Renal pelvis (tissue), 4 donors: Measurements from ENCODE around the gene ARMC7. TPM values are rescaled to one million over a fixed set of nuclear protein-coding genes. Genes with fewer than 3 reads are reported as not detected.

Experiments used
- DNase-seq: peaks from one replicate; pipeline ENCODE4 v3.0.0-alpha.2; 2013
- polyA plus RNA-seq, 3 donors: library from polyadenylated mRNA; unstranded; fragments of 120-200 nt; gene quantifications; one replicate each; pipeline ENCODE4 v1.2.1, GENCODE V29; 2013; ENCODE audit not compliant: insufficient read length in 3 of 3

ARMC7 gene
- polyA plus RNA-seq, 3 donors: 17.3 to 19.1 (median 18.9) TPM

DNA sequence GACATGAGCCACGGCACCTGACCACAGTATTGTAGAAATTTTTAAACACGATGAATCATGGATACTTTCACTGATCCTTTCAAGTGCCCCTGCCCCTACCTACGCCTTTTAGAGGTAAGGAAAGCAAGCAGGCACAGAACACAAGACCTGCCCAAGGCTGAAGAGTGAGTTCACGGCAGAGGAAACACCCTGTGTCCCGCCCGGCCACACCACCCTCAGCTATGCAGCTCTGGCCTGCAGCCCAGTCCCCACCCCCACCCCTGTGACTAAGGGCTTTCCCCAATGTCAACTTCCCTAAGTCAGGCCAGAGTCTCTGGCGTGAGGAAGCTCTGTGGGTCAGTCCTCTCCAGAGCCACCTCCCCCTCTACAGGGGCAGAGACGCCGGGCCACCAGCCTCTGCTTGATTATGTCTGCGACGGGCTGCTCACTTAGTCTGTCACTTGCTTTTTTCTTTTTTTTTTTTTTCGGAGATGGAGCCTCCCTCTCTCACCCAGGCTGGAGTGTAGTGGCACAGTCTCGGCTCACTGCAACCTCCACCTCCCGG is 13.6 kb upstream of the ARMC7 start:
- DNase-seq: peak; percentile 37

GRCh38 chr17:75097865-75098264 is 11.9 kb upstream of the ARMC7 start:
- DNase-seq: no peak

- no peak for DNase-seq
Observed at GRCh38 chr17:75098861-75099260, 10.9 kb upstream of the ARMC7 start.

GRCh38 chr17:75099881-75100595 is 9.7 kb upstream of the ARMC7 start:
- no peak for DNase-seq

DNA sequence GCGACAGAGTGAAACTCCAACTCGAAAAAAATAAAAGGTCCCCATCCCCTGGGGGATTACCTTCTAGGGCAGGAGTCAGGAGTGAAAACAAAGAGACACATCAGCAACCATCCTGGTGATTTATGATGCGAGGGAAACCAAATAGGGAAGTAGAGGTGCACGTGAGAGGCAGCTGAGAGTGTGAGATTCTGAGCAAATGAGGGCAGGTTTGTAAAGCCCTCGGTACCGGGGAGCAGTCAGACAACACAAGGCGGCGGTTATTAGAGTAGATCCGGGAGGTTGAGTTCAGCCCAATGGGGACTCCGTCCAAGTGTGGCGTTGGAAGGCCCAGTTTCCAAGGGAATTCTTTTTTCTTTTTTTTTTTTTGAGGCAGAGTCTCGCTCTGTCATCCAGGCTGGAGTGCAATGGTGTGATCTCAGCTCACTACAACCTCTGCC is 7.4 kb upstream of the ARMC7 start:
- no peak for DNase-seq

DNA sequence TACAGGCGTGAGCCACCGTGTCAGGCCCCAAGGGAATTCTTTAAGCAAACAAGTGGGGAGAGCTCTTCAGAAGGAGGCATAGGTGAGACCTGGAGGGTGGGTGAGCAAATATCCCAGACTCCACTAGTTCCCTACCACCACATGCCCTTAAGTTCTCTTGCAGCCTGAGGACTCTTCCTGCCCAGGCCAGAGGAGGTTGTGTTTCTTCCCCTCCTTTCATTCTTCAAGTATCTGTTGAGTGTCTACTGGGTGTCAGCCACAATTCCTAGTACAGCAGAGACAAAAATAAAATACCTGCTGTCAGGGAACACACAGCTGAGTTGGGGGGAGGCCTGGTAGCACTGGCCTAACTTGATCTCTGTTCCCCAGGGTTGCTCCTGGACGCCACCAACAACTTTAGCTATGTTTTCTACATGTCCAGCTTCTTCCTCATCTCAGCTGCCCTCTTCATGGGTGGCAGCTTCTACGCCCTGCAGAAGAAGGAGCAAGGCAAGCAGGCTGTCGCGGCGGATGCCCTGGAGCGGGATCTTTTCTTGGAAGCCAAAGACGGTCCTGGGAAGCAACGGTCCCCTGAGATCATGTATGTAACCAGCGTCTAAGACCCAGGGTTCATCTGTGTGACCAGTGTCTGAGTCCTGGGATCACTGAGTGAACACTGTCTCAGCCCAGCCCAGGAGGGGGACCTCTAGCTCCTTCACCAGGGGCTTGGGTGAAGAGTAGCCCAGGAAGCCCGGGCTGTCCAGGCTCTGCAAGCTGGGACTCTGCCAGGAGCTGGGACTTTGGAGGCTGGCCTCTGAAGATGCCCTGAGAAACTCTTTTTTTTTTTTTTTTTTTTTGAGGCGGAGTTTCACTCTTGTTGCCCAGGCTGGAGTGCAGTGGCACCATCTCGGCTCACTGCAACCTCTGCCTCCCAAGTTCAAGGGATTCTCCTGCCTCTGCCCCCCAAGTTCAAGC is 5.9 kb upstream of the ARMC7 start:
- DNase-seq: no peak

- no peak for DNase-seq
Observed at GRCh38 chr17:75105126-75106080, 4.4 kb upstream of the ARMC7 start.

GRCh38 chr17:75108193-75108592 is 1.6 kb upstream of the ARMC7 start:
- no peak for DNase-seq

- DNase-seq: no peak
Observed at GRCh38 chr17:75109046-75109406, 743 bp upstream of the ARMC7 start.

GRCh38 chr17:75110234-75110937 is 617 bp downstream of the ARMC7 start:
- DNase-seq: no peak

DNA sequence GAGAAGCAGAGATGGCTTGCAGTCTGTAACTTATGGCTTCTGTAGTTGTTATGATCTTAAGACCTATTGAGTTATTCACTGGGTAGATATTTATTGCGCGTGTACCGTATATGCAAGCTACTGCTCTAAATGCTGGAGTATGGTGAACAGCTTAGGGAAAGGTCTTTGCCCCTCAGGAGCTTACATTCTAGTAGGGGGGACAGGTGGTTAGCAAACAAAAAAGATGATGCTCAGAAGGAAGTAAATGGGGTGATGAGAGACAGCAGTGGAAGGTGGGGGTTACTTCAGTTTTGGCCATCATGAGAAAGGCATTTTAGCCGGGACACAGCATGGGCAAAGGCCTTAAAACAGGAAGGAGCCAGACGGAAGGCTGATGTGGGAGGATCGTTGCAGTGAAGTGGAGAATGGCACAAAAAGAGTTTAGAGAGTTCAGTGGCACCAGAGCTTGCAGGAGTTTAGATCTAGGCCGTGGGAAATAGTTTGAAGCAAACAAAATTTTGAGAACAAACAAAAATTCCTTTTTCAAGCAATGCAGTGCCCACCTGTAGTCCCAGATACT is 2.1 kb downstream of the ARMC7 start:
- DNase-seq: no peak

DNA sequence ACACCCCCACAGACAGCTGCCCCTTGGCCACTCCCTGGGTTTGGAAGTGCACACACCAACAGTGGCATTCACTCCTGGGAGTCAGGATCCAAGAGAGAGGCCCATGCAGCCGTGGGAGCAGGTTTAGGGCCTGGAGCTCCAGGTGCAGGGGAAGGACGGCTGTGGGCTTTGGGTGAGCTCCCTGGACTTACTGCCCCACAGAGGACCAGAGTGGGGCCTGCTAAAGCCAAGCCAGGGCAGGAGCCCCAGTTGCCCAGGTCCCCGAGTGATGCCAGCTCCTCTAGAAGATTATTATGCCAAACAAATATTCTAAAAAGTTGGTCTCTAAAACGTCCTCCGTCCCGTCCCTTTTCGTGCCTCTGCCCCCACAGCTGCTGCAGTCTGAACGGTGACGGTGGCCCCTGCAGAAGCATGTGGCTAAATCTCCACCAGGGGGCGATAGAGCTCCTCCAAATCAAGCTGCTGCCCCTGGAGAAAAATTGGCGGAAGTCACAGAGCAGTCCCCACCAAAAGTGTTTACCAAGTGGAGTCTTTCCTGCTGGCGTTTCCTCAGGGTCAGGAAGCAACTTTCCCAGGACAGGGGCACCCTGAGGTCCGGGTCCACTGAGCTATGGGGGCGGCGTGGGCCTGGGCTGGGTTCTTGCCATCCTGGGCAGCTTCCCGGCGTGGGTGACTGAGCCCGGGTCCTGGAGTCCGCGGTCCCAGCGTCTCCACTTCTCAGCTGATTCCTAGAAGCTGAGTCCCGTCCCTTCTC is 4.2 kb downstream of the ARMC7 start:
- peak; percentile 93 for DNase-seq

DNA sequence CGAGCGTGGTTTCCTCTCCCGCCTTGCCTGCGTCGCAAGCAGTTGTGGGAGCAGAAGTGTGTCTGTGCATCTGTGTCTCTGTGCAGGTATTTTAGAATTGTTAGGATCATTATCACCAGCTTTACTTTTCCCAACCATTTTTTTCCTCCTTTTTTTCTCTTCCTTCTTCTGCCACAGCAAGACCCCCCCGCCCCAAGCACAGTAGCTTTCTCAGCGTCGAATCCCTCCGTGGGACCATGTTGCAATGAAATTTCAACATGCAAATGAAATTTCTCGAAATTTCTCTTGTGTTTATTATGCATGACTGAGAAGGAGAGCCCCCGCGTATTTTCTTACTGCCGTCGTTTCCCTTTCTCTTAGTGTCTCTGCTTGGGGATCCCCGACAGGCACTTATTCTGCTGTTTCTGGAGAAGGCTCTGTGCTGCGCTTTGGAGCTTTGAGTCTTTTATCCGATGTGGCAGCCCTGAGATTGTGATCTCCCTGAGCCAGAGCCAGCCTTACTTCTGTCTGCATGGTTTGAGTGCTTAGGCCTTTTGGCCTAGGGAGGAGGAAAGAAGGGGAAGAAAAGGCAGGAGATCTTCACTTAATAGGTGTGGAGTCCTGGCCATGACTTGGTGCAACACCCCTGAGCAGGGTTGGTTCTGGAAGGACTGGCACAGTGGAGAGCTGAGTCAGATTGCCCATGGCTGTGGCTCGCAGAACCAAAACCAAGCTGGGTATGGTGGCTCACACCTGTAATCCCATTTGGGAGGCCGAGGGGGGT is 5.0 kb downstream of the ARMC7 start:
- DNase-seq: no peak

DNA sequence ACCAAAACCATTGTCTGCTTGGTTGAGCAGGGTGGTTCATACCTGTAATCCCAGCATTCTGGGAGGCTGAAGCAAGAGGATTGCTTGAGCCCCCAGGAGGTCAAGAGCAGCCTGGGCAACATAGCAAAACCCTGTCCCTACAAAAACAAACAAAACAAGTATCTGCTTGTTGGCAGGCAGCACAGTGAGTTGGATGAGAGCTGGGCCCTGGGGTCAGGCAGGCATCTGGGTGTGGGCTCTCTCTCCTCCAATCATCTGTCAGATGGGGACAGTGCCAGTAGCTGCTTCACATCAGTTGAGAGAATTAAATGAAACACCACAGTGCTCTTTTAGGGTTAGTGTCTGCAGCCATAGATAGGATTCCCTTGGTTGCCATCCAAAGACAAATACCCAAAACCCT is 5.8 kb downstream of the ARMC7 start:
- no peak for DNase-seq

DNA sequence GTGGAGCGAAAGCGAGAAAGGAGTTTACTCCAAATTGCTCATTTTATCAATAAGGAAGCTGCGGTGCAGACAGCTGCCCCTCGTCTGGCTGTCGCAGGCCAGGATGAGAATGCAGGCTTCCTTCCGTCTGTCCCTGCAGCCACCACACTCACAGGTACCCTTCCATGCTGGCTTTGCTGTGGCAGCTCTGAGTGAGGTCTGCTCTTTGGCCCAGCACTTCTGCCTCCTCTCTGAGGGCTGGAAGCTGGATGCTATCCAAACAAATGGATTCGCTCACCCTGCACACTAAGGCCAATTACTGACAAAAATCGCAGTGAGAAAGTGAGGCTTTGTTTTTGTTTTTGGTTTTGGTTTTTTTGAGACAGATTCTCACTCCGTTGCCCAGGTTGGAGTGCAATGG is 7.0 kb downstream of the ARMC7 start:
- DNase-seq: no peak

DNA sequence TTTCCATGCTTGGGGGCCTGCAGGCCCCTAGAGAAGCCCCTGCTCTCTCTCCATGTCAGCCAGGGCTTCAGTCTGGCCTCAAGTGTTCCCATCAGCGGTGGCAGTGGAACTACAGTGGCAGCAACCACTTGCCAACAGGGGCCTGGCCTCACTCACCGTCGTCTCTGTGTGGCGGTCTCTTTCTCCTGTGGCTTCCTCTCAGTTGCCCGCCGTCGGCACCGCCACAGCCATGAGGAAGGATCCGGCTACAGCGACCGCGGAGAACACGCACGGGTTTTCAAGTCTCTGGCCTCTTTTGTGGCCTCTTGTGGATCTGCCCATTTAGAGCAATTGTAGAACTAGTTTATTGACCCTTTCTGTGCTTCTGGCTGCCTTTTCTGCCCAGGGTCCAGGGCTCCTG is 8.5 kb downstream of the ARMC7 start:
- DNase-seq: no peak

DNA sequence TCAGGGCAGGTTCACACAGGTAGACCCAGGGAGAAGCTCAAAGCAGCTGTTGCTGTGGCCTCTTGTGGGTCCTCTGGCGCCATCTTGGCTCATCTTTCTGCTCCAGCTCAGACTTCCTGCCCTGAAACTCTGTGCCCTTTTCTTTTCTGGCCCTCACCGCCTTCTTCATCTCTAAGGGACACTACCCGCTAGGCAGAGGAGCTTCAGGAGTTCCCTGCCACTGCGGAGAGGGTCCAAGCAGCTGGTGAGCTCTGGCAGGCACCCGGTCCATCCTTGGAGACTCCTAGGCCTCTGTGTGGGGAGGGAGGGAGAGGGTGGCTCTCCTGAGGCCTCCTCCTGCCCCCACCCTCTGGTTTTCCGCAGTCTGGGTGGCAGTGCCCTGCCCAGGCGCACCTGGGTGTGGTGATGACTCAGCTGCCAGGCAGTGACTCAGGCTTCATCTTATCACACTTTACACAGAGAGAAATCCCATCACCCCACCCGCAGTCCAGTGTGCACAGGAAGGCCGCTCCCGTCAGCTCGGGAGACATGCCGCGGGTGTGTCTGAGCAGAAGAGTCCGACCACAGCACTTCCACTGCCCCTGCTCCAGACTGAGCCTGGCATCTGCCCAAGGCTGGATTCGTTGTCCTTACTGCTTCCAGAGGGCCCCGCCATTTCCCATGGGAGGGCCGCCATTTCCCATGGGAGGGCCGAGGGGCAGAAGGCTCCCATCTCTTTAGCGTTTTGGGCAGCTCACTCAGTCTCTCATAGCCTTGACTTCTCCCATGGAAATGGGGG is 14.5 kb downstream of the ARMC7 start:
- no peak for DNase-seq

DNA sequence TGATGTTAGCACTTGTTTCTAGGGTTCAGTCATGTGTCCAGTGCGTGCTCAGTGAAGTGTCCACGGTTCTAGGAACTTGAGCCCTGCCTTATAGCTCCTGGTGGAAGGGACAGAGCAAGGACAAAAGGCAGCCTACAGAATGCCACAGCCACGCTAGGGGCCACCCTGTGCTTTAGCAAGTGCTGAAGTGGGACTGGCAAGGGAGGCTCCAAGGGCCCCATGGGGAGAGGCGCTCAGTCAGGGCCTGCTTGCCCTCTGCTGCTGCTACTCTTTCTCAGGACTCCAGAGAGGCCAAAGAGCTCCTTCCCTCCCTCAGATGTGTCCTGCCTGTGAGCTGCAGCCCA is 15.0 kb downstream of the ARMC7 start:
- DNase-seq: no peak
